ENCODE data around the gene ZNF667. TPM values are rescaled to one million over a fixed set of nuclear protein-coding genes. Genes with fewer than 3 reads are reported as not detected.

Gene ZNF667
- total RNA-seq = 1 to 10 TPM in 3 of 6 donors, under 1 TPM in 3; 0.54 to 3.3 (median 0.99) TPM
- 1 to 10 TPM; 2.0 to 4.5 TPM for polyA plus RNA-seq

DNA sequence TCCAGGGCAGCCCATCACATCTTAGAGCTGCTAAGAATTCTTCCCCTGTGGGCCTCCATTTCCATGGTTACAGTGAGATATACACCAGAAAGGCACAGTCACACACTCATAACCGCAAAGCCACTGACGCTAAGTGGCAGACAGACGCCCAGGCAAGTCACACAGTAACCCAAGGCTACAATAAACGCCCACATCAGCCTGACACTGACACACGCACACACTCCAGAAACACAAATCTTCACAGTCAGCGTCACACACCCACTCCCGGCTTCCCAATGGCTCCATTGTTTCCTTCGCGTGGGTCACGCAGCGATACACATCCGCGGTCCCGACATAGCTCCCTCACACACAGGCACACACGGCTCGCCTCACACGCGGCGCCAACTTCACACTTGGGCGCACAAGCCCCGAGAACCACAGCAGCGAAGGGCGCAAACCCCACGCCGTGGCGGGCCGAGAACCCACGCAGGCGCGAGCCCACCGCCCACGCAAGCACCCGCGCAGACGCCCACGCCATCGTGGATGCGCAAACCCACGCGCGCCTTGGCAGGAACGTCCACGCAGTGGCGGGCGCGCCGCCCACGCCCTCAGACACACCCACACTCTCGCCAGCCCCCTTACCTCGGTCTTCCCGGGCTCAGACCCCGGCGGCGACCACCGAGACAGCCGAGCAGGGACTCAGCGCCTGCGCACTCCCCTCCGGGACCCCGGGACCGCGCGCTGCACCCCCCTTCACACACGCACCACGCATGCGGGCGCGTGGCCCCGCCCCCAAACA is at the start of gene ZNF667:
Gene ZNF667, minus strand, starts transcription at position 695 of the 778 bp plus-strand sequence. CDS start 14,975 bp downstream, outside the sequence.
- no peaks in the 10 kb centered on the region for H3K4me1 ChIP-seq
- H3K27ac ChIP-seq = peak within 1 kb of the TSS; percentile 1 to 78 (median 58)
- H3K4me3 ChIP-seq = peak within 1 kb of the TSS; percentile 31 to 85 (median 54)
- intact Hi-C loops (cut with DNase I) = no loop called here
- no peak for TF ChIP-seq CTCF (IDR thresholded peaks at IDR 0.05)
- DNase-seq = peak in 2 of 6 donors; percentile 17 to 71
- H3K9me3 ChIP-seq = no peaks in the 10 kb centered on the region
- peak in 2 of 4 donors; percentile 3 to 5 for ATAC-seq
- no peaks in the 10 kb centered on the region for H3K27me3 ChIP-seq
- 1 to 2% methylated on average over 61 to 69 of the region's 69 CpGs for WGBS, 2 donors
- FAIRE-seq = no peak
- no peaks in the 10 kb centered on the region for H3K36me3 ChIP-seq

DNA sequence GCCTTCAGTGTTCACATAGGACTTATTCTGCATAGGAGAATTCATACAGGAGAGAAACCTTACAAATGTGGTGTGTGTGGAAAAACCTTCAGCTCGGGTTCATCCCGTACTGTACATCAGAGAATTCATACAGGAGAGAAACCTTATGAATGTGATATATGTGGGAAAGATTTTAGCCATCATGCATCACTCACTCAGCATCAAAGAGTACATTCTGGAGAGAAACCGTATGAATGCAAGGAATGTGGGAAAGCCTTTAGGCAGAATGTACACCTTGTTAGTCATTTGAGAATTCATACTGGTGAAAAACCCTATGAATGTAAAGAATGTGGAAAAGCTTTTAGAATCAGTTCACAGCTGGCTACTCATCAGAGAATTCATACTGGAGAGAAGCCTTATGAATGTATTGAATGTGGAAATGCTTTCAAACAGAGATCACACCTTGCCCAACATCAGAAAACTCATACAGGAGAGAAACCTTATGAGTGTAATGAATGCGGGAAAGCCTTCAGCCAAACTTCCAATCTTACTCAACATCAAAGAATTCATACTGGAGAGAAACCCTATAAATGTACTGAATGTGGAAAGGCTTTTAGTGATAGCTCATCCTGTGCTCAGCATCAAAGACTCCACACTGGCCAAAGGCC is 48.2 kb upstream of the ZNF667 start:
- H3K27ac ChIP-seq = no peak overlapping the region
- H3K9me3 ChIP-seq = peaks cover 0 to 19% (median 7%) of the 10 kb centered on the region in 4 donors
- H3K4me3 ChIP-seq = no peak overlapping the region
- DNase-seq (no peak), FAIRE-seq (no peak), ATAC-seq (no peak)
- no peak for TF ChIP-seq CTCF (IDR thresholded peaks at IDR 0.05)
- intact Hi-C loops (cut with DNase I) = no loop called here
- peaks cover 0 to 16% (median 0%) of the 10 kb centered on the region in 3 donors for H3K36me3 ChIP-seq
- WGBS, 2 donors = 90 to 91% methylated on average over 4 of the region's 4 CpGs
- H3K27me3 ChIP-seq = no peaks in the 10 kb centered on the region
- no peaks in the 10 kb centered on the region for H3K4me1 ChIP-seq

DNA sequence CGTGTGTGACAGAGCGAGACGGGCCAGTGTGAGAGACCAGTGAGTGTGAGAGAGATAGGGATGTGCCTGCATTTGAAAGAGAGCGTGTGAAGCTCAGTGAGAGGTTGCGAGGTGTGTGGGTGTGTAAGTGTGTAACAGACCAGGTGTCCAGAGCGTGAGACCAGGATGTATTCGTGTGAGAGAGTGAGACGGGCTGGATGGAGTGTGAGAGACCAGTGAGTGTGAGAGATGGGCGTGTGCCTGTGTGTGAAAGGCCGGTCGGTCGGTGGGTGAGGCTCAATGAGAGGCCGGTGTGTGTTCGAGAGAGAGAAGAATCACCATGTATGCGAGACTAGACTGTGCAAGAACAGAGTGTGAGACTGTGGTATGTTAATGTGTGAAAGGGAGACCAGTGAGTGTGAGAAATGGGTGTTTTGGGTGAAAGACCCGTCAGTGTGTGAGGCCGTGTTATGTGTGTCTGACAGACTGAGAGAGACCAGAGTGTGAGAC is 31.2 kb upstream of the ZNF667 start:
- DNase-seq = no peak
- intact Hi-C loops (cut with DNase I) = no loop called here
- Histone ChIP-seq H3K4me1 (no peaks in the 10 kb centered on the region), H3K36me3 (peaks cover 0 to 3% (median 0%) of the 10 kb centered on the region in 3 donors), H3K4me3 (peak overlapping the region; percentile 31 to 72 (median 48)), H3K27ac (peak overlapping the region; percentile 84 to 96 (median 94)), H3K9me3 (no peaks in the 10 kb centered on the region), H3K27me3 (no peaks in the 10 kb centered on the region)
- WGBS, 2 donors = 2 to 3% methylated on average over 17 of the region's 17 CpGs
- no peak for FAIRE-seq
- peak in 1 of 4 donors; percentile 3 for ATAC-seq
- no peak for TF ChIP-seq CTCF (IDR thresholded peaks at IDR 0.05)

DNA sequence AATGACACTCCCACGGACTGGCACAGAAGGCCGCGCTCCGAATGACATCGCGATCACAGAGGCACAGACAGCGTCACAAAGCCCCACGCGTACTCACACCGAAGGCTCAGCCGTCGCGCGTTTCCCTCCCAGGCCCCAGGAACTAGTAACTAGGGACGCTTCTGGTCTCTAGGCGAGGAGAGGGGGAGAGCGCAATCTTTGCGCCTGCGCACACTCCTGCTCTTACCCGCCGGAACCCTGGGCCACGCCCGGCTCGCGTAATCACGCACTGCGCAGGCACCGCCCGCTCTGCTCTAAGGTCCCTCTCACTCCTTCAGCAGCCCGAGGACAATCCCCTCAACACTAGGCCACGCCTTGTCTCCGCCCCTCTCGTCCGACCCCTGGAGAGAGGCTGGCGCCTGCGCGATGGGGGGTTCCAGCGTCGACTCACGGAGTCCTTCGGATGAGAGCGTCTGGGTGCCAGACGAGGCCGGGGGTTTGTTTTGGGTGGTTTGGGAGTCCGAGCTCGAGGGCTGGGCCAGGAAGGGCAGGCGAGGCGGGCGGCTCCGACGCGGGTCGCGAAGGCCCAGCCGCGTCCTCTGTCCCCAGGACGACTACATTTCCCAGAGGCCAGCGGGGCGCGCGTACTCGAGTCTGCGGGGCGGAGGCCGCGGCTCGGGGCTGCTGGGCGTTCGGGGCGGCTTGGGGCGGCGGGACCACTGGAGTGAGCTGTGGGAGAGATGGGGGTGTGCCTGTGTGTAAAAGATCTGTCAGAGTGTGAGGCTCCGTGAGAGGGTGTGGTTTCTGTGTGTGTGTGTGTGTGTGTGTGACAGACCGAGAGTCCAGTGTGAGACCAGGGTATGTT is 30.5 kb upstream of the ZNF667 start, which contains the start of gene ZNF471:
Gene ZNF471, plus strand, starts transcription at position 410 of the 844 bp plus-strand sequence. CDS start 3,717 bp downstream, outside the sequence.
- Histone ChIP-seq H3K4me1 (no peaks in the 10 kb centered on the region), H3K9me3 (no peaks in the 10 kb centered on the region)
- TF ChIP-seq CTCF (IDR thresholded peaks at IDR 0.05) = no peak

More for the DNA sequence above, 30.5 kb upstream of the ZNF667 start, which contains the start of gene ZNF471:
- Histone ChIP-seq H3K27ac (peak within 1 kb of the TSS; percentile 84 to 96 (median 94)), H3K4me3 (peak within 1 kb of the TSS; percentile 31 to 72 (median 48)), H3K36me3 (no peaks in the 10 kb centered on the region), H3K27me3 (no peaks in the 10 kb centered on the region)
- 1% methylated on average over 74 of the region's 74 CpGs for WGBS, 2 donors
- peak; percentile 99 to 100 (median 99) for ATAC-seq
- intact Hi-C loops (cut with DNase I) = no loop called here
- FAIRE-seq = peak; percentile 75
- DNase-seq = peak; percentile 95 to 99 (median 97)
